NB4 (cell line): ENCODE results near the gene P2RX2.

Experiments
- CTCF ChIP-seq: IDR thresholded peaks from one replicate; pipeline ENCODE4 v1.5.1; 2012; ENCODE audit warnings: low read depth, low read length
- MAX ChIP-seq: IDR thresholded peaks from 2 replicates; pipeline ENCODE4 v1.6.1; 2011; ENCODE audit warnings: low read depth, low read length
- MYC ChIP-seq: IDR thresholded peaks from 2 replicates; pipeline ENCODE4 v1.6.1; 2011; ENCODE audit warnings: low read depth, low read length
- POLR2A ChIP-seq: IDR thresholded peaks from 2 replicates; pipeline ENCODE4 v1.6.1; 2011; ENCODE audit warnings: mild to moderate bottlenecking; ENCODE audit not compliant: insufficient read length; ENCODE audit errors: extremely low read depth

- TF ChIP-seq CTCF, result no peak
- no peak for TF ChIP-seq POLR2A
- TF ChIP-seq MAX, result no peak
- TF ChIP-seq MYC, result no peak
These were observed 30.1 kb downstream of the P2RX2 start for GRCh38 chr12:132648616-132649225.
